NAMALWA (cell line): ENCODE measurements around the gene KRTAP12-2.
"Not testable (repeated sequence)": the region's sequence is repeated elsewhere in the genome, so short reads cannot be mapped to it uniquely, and the experiment has no call there.

Source experiments
- DNase-seq: peaks from one replicate; pipeline ENCODE4 v3.0.0-alpha.2; 2015; ENCODE audit warnings: low spot score

The KRTAP12-2 gene

GRCh38 chr21:44702111-44702972 is 35.6 kb upstream of the KRTAP12-2 start:
- no peak for DNase-seq

GRCh38 chr21:44701541-44701940 is 34.8 kb upstream of the KRTAP12-2 start:
- no peak for DNase-seq

- no peak for DNase-seq
These were observed 34.3 kb upstream of the KRTAP12-2 start for GRCh38 chr21:44701023-44701400.

- no peak for DNase-seq
These were observed 33.6 kb upstream of the KRTAP12-2 start for GRCh38 chr21:44700101-44701022.

- no peak for DNase-seq
These were observed 32.8 kb upstream of the KRTAP12-2 start for GRCh38 chr21:44699502-44700001.

GRCh38 chr21:44697811-44698734 is 31.3 kb upstream of the KRTAP12-2 start:
- no peak for DNase-seq

GRCh38 chr21:44697172-44697810 is 30.6 kb upstream of the KRTAP12-2 start, which contains the start of gene KRTAP10-12:
Gene KRTAP10-12, plus strand, starts transcription at chr21:44697172. Its CDS starts 30 bp downstream, at chr21:44697202.
- not testable (repeated sequence) for DNase-seq

GRCh38 chr21:44696572-44696971 is 29.8 kb upstream of the KRTAP12-2 start:
- DNase-seq, result no peak

- DNase-seq, result no peak
These were observed 28.9 kb upstream of the KRTAP12-2 start for GRCh38 chr21:44695641-44696040.

GRCh38 chr21:44695184-44695583 is 28.5 kb upstream of the KRTAP12-2 start:
- no peak for DNase-seq

GRCh38 chr21:44694776-44695175 is 28.0 kb upstream of the KRTAP12-2 start:
- no peak for DNase-seq

GRCh38 chr21:44692798-44693512 is 26.2 kb upstream of the KRTAP12-2 start:
- DNase-seq, result no peak

GRCh38 chr21:44691686-44692085 is 25.0 kb upstream of the KRTAP12-2 start:
- no peak for DNase-seq

- DNase-seq, result not testable (repeated sequence)
These were observed 23.0 kb upstream of the KRTAP12-2 start for GRCh38 chr21:44689740-44690139.

- no peak for DNase-seq
These were observed 20.9 kb upstream of the KRTAP12-2 start for GRCh38 chr21:44687671-44688070.

GRCh38 chr21:44686843-44687561 is 20.3 kb upstream of the KRTAP12-2 start:
- DNase-seq, result no peak

- no peak for DNase-seq
These were observed 19.5 kb upstream of the KRTAP12-2 start for GRCh38 chr21:44686000-44686781.

- DNase-seq, result not testable (repeated sequence)
These were observed 18.3 kb upstream of the KRTAP12-2 start for GRCh38 chr21:44685050-44685449.

GRCh38 chr21:44684483-44684882 is 17.8 kb upstream of the KRTAP12-2 start:
- DNase-seq, result no peak
